WTC11 (cell line): ENCODE results near the gene CYP24A1. TPM values are rescaled to one million over a fixed set of nuclear protein-coding genes. Genes with fewer than 3 reads are reported as not detected.

Source experiments
- ATAC-seq: fragments of 200-7000 bp; cut with Tn5 transposase; 2 replicates; pipeline ENCODE4 v1.10.0; 2021; ENCODE audit warnings: mild to moderate bottlenecking, moderate library complexity
- CTCF ChIA-PET: fragments of 300-600 bp; sonication (Branson Sonifier 250); formaldehyde crosslinking; loops from one replicate; lab custom pipeline; 2021; ENCODE audit warnings: antibody characterized with exemption; lab: Charles Lee
- POLR2A ChIA-PET: fragments of 350-600 bp; sonication (Branson Sonifier 250); formaldehyde crosslinking; loops from one replicate; lab custom pipeline; 2021; ENCODE audit warnings: antibody characterized with exemption; lab: Charles Lee
- DNase-seq: peaks from one replicate; pipeline ENCODE4 v3.0.0; 2021; ENCODE audit warnings: low spot score
- H3K27ac Mint-ChIP-seq: 2 replicates; pipeline ENCODE4 v1.8.0; 2021; ENCODE audit warnings: mixed read lengths
- H3K27me3 Mint-ChIP-seq: 2 replicates; pipeline ENCODE4 v1.8.0; 2021; ENCODE audit warnings: low read depth, mild to moderate bottlenecking, moderate library complexity, mixed read lengths
- H3K36me3 Mint-ChIP-seq: 2 replicates; pipeline ENCODE4 v1.8.0; 2021; ENCODE audit warnings: mixed read lengths
- H3K4me1 Mint-ChIP-seq: 2 replicates; pipeline ENCODE4 v1.8.0; 2022; ENCODE audit warnings: mixed read lengths
- H3K4me3 Mint-ChIP-seq: 2 replicates; pipeline ENCODE4 v1.8.0; 2021; ENCODE audit warnings: mild to moderate bottlenecking, moderate library complexity, mixed read lengths
- H3K9me3 Mint-ChIP-seq: 2 replicates; pipeline ENCODE4 v1.8.0; 2021; ENCODE audit warnings: mixed read lengths
- ATF2 ChIP-seq: sonication (generic); formaldehyde crosslinking; IDR thresholded peaks from 2 replicates; pipeline ENCODE4 v1.8.1; 2022; ENCODE audit warnings: low read depth, missing genetic modification reagents, borderline replicate concordance
- ATF6 ChIP-seq: sonication (generic); formaldehyde crosslinking; IDR thresholded peaks from 2 replicates; pipeline ENCODE4 v1.8.1; 2023; ENCODE audit warnings: mild to moderate bottlenecking, missing genetic modification reagents
- ELF4 ChIP-seq: sonication (generic); formaldehyde crosslinking; IDR thresholded peaks from 2 replicates; pipeline ENCODE4 v1.8.1; 2022; ENCODE audit warnings: low read depth, mild to moderate bottlenecking, moderate library complexity, missing genetic modification reagents
- FOXJ3 ChIP-seq: sonication (generic); formaldehyde crosslinking; IDR thresholded peaks from 2 replicates; pipeline ENCODE4 v1.9.0; 2021; ENCODE audit warnings: missing genetic modification reagents, mild to moderate bottlenecking, borderline replicate concordance
- GABPB1 ChIP-seq: sonication (generic); formaldehyde crosslinking; IDR thresholded peaks from 2 replicates; pipeline ENCODE4 v1.8.1; 2023; ENCODE audit warnings: mild to moderate bottlenecking, missing genetic modification reagents
- JAZF1 ChIP-seq: fragments of 250-450 bp; sonication (Bioruptor Pico); IDR thresholded peaks from 2 replicates; pipeline ENCODE4 v1.9.0; 2021; ENCODE audit warnings: moderate library complexity, mild to moderate bottlenecking, inconsistent platforms
- MXD4 ChIP-seq: fragments of 250-450 bp; sonication (Bioruptor Pico); IDR thresholded peaks from 2 replicates; pipeline ENCODE4 v1.8.0; 2021; ENCODE audit warnings: mild to moderate bottlenecking, moderate library complexity, borderline replicate concordance
- NR3C1 ChIP-seq: sonication (generic); formaldehyde crosslinking; conservative IDR thresholded peaks from 2 replicates; pipeline ENCODE4 v1.8.1; 2023; ENCODE audit warnings: low read depth, mild to moderate bottlenecking, missing genetic modification reagents
- RORB ChIP-seq: fragments of 250-450 bp; sonication (Bioruptor Pico); IDR thresholded peaks from 2 replicates; pipeline ENCODE4 v1.9.0; 2021; ENCODE audit warnings: mild to moderate bottlenecking
- SOX15 ChIP-seq: fragments of 250-450 bp; sonication (Bioruptor Pico); IDR thresholded peaks from 2 replicates; pipeline ENCODE4 v1.9.0; 2021; ENCODE audit warnings: mild to moderate bottlenecking
- STAT6 ChIP-seq: sonication (generic); formaldehyde crosslinking; conservative IDR thresholded peaks from 2 replicates; pipeline ENCODE4 v1.8.1; 2023; ENCODE audit warnings: mild to moderate bottlenecking, low read depth, missing genetic modification reagents, moderate library complexity
- TCF7 ChIP-seq: sonication (generic); formaldehyde crosslinking; IDR thresholded peaks from 2 replicates; pipeline ENCODE4 v1.8.0; 2022; ENCODE audit warnings: mild to moderate bottlenecking, low read depth, missing genetic modification reagents, moderate library complexity
- TP53 ChIP-seq: sonication (generic); formaldehyde crosslinking; IDR thresholded peaks from 2 replicates; pipeline ENCODE4 v1.8.1; 2023; ENCODE audit warnings: mild to moderate bottlenecking, missing genetic modification reagents
- ZBTB21 ChIP-seq: sonication (generic); formaldehyde crosslinking; IDR thresholded peaks from 2 replicates; pipeline ENCODE4 v1.8.1; 2023; ENCODE audit warnings: mild to moderate bottlenecking, missing genetic modification reagents, borderline replicate concordance
- ZNF138 ChIP-seq: sonication (generic); formaldehyde crosslinking; conservative IDR thresholded peaks from 2 replicates; pipeline ENCODE4 v1.8.1; 2022; ENCODE audit warnings: mild to moderate bottlenecking, moderate library complexity, missing genetic modification reagents
- ZNF232 ChIP-seq: sonication (generic); formaldehyde crosslinking; IDR thresholded peaks from 2 replicates; pipeline ENCODE4 v1.8.0; 2022; ENCODE audit warnings: mild to moderate bottlenecking, missing genetic modification reagents
- ZNF396 ChIP-seq: fragments of 250-450 bp; sonication (Bioruptor Pico); IDR thresholded peaks from 2 replicates; pipeline ENCODE4 v1.8.0; 2021; ENCODE audit warnings: mild to moderate bottlenecking, moderate library complexity, borderline replicate concordance
- ZNF423 ChIP-seq: fragments of 250-450 bp; sonication (Bioruptor Pico); IDR thresholded peaks from 2 replicates; pipeline ENCODE4 v2.1.2; 2022; ENCODE audit warnings: mild to moderate bottlenecking, moderate library complexity
- total RNA-seq: library from RNA; stranded (reverse); gene quantifications from 3 replicates; pipeline ENCODE4 v1.2.3, GENCODE V29; 2021
- TF ChIP-seq, protein P1 (sequence below): fragments of 250-450 bp; sonication (Bioruptor Pico); IDR thresholded peaks from 2 replicates; pipeline ENCODE4 v1.8.0; 2021; ENCODE audit warnings: mild to moderate bottlenecking
- TF ChIP-seq, protein P2 (sequence below): sonication (generic); formaldehyde crosslinking; IDR thresholded peaks from 2 replicates; pipeline ENCODE4 v1.8.0; 2022; ENCODE audit warnings: missing genetic modification reagents
- TF ChIP-seq, protein P3 (sequence below): fragments of 250-450 bp; sonication (Bioruptor Pico); conservative IDR thresholded peaks from 2 replicates; pipeline ENCODE4 v1.9.0; 2021; ENCODE audit warnings: mild to moderate bottlenecking
- TF ChIP-seq, protein P4 (sequence below): sonication (generic); formaldehyde crosslinking; IDR thresholded peaks from 2 replicates; pipeline ENCODE4 v1.8.1; 2022; ENCODE audit warnings: mild to moderate bottlenecking, moderate library complexity, missing genetic modification reagents

CYP24A1 gene
- total RNA-seq, 1 experiment from 2014 or later = not detected

GRCh38 chr20:54178256-54178655 lies 4.5 kb upstream of the CYP24A1 start:
- ChIA-PET POLR2A (no interaction called here), CTCF (no interaction called here)

GRCh38 chr20:54177378-54177777 lies 3.6 kb upstream of the CYP24A1 start:
- ChIA-PET CTCF (no interaction called here), POLR2A (no interaction called here)
- DNase-seq (no peak), ATAC-seq (no peak)
- peaks cover 17% of the 10 kb centered on the region for H3K4me1 Mint-ChIP-seq
- H3K9me3 Mint-ChIP-seq = no peaks in the 10 kb centered on the region
- peaks cover 45% of the 10 kb centered on the region for H3K27me3 Mint-ChIP-seq
- H3K4me3 Mint-ChIP-seq = no peak overlapping the region
- no peak overlapping the region for H3K27ac Mint-ChIP-seq
- TF ChIP-seq, protein P1, sequence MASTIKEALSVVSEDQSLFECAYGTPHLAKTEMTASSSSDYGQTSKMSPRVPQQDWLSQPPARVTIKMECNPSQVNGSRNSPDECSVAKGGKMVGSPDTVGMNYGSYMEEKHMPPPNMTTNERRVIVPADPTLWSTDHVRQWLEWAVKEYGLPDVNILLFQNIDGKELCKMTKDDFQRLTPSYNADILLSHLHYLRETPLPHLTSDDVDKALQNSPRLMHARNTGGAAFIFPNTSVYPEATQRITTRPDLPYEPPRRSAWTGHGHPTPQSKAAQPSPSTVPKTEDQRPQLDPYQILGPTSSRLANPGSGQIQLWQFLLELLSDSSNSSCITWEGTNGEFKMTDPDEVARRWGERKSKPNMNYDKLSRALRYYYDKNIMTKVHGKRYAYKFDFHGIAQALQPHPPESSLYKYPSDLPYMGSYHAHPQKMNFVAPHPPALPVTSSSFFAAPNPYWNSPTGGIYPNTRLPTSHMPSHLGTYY (CRISPR knock-in tag) = no peak
- no peak for TF ChIP-seq SOX15 (CRISPR knock-in tag)
- TF ChIP-seq ZBTB21 (CRISPR knock-in tag) = no peak
- no peak for TF ChIP-seq MXD4
- no peak for TF ChIP-seq TCF7
- no peak for TF ChIP-seq ATF2 (CRISPR knock-in tag)
- no peak for TF ChIP-seq ELF4 (CRISPR knock-in tag)
- no peak for TF ChIP-seq ZNF396 (CRISPR knock-in tag)
- TF ChIP-seq, protein P2, sequence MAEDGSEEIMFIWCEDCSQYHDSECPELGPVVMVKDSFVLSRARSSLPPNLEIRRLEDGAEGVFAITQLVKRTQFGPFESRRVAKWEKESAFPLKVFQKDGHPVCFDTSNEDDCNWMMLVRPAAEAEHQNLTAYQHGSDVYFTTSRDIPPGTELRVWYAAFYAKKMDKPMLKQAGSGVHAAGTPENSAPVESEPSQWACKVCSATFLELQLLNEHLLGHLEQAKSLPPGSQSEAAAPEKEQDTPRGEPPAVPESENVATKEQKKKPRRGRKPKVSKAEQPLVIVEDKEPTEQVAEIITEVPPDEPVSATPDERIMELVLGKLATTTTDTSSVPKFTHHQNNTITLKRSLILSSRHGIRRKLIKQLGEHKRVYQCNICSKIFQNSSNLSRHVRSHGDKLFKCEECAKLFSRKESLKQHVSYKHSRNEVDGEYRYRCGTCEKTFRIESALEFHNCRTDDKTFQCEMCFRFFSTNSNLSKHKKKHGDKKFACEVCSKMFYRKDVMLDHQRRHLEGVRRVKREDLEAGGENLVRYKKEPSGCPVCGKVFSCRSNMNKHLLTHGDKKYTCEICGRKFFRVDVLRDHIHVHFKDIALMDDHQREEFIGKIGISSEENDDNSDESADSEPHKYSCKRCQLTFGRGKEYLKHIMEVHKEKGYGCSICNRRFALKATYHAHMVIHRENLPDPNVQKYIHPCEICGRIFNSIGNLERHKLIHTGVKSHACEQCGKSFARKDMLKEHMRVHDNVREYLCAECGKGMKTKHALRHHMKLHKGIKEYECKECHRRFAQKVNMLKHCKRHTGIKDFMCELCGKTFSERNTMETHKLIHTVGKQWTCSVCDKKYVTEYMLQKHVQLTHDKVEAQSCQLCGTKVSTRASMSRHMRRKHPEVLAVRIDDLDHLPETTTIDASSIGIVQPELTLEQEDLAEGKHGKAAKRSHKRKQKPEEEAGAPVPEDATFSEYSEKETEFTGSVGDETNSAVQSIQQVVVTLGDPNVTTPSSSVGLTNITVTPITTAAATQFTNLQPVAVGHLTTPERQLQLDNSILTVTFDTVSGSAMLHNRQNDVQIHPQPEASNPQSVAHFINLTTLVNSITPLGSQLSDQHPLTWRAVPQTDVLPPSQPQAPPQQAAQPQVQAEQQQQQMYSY (CRISPR knock-in tag) = no peak
- TF ChIP-seq ZNF232 (CRISPR knock-in tag) = no peak
- TF ChIP-seq STAT6 (CRISPR knock-in tag) = no peak
- TF ChIP-seq, protein P3, sequence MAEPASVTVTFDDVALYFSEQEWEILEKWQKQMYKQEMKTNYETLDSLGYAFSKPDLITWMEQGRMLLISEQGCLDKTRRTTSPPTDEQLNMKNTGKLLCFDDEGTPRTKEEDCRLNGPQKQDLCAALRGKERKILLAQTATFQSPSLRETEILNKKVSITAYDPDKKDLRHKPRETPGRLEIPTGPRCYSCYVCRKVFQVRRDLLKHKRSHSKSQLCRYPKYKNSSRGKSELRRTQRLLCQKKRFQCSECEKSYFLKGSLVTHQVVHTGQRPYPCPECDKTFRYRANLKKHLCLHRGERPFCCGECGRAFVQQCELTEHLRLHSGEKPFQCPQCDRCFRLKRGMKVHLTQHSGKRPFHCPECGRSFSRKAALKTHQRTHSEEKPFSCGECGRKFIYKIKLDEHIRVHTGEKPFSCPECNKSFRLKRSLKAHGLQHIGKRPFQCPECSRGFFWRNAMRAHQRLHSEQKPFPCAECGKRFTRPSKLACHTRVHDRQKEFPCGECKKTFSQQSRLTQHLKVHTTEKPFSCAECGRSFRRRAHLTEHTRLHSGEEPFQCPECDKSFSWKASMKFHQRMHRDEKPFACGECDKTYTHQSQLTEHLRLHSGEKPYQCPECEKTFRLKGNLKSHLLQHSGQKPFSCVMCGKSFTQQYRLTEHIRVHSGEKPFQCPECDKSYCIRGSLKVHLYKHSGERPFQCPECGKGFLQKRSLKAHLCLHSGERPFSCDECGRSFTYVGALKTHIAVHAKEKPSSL = no peak
- TF ChIP-seq ZNF138 (CRISPR knock-in tag) = no peak
- TF ChIP-seq NR3C1 = no peak
- TF ChIP-seq TP53 = no peak
- TF ChIP-seq ZNF423 (CRISPR knock-in tag) = no peak
- no peak for TF ChIP-seq GABPB1
- TF ChIP-seq ATF6 (CRISPR knock-in tag) = no peak
- no peak for TF ChIP-seq FOXJ3 (CRISPR knock-in tag)
- TF ChIP-seq, all 79 proteins: peak for 0
- H3K36me3 Mint-ChIP-seq = no peaks in the 10 kb centered on the region

More at GRCh38 chr20:54178256-54178655, 4.5 kb upstream of the CYP24A1 start:
- Mint-ChIP-seq H3K9me3 (no peaks in the 10 kb centered on the region), H3K36me3 (no peaks in the 10 kb centered on the region), H3K4me1 (peaks cover 14% of the 10 kb centered on the region), H3K4me3 (no peak overlapping the region), H3K27me3 (peaks cover 36% of the 10 kb centered on the region), H3K27ac (no peak overlapping the region)
- DNase-seq = no peak
- TF ChIP-seq JAZF1 (CRISPR knock-in tag) (no peak), TCF7 (no peak), RORB (CRISPR knock-in tag) (no peak)
- TF ChIP-seq, protein P4, sequence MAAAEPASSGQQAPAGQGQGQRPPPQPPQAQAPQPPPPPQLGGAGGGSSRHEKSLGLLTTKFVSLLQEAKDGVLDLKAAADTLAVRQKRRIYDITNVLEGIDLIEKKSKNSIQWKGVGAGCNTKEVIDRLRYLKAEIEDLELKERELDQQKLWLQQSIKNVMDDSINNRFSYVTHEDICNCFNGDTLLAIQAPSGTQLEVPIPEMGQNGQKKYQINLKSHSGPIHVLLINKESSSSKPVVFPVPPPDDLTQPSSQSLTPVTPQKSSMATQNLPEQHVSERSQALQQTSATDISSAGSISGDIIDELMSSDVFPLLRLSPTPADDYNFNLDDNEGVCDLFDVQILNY (CRISPR knock-in tag) = no peak
- ATAC-seq = no peak
